OCI-LY3 (cell line): ENCODE measurements around the gene GSTA2.

Experiments used
- H2AFZ ChIP-seq: fragments of 200-600, 300-600 bp; shearing (Covaris generic); 2 replicates; pipeline ENCODE4 v1.6.0; 2014; ENCODE audit warnings: antibody characterized with exemption, low read depth, low read length
- H3K27ac ChIP-seq: fragments of 200-600, 300-600 bp; sonication (generic); 2 replicates; pipeline ENCODE4 v1.5.1; 2014; ENCODE audit warnings: mild to moderate bottlenecking, low read length, moderate library complexity, mixed read lengths
- H3K27me3 ChIP-seq: fragments of 200-600, 300-600 bp; sonication (generic); 2 replicates; pipeline ENCODE4 v1.6.1; 2014; ENCODE audit warnings: low read depth, low read length, mixed read lengths
- H3K36me3 ChIP-seq: fragments of 200-600, 300-600 bp; sonication (generic); replicated peaks from 2 replicates; pipeline ENCODE3; 2014; ENCODE audit warnings: low read depth, low read length, mixed read lengths
- H3K4me1 ChIP-seq: fragments of 300-600, 200-600 bp; sonication (generic); 2 replicates; pipeline ENCODE4 v1.6.1; 2014; ENCODE audit warnings: low read length, mixed read lengths
- H3K4me2 ChIP-seq: fragments of 200-600, 300-600 bp; sonication (generic); 2 replicates; pipeline ENCODE4 v1.6.1; 2014; ENCODE audit warnings: low read length, mixed read lengths
- H3K4me3 ChIP-seq: fragments of 300-600, 200-600 bp; sonication (generic); 2 replicates; pipeline ENCODE4 v1.5.1; 2014; ENCODE audit warnings: antibody characterized with exemption, mild to moderate bottlenecking, low read length, moderate library complexity
- H3K79me2 ChIP-seq: fragments of 300-600, 200-600 bp; shearing (Covaris generic); 2 replicates; pipeline ENCODE4 v1.6.1; 2014; ENCODE audit warnings: mild to moderate bottlenecking, low read length, mixed read lengths
- H3K9ac ChIP-seq: fragments of 300-600, 200-600 bp; shearing (Covaris generic); 2 replicates; pipeline ENCODE4 v1.6.0; 2014; ENCODE audit warnings: mild to moderate bottlenecking, low read length, moderate library complexity
- H3K9me3 ChIP-seq: fragments of 200-600, 300-600 bp; shearing (Covaris generic); 2 replicates; pipeline ENCODE4 v1.6.1; 2014; ENCODE audit warnings: low read length, mixed read lengths; ENCODE audit not compliant: insufficient read depth
- H4K20me1 ChIP-seq: fragments of 200-600, 300-600 bp; sonication (generic); 2 replicates; pipeline ENCODE4 v1.6.1; 2016; ENCODE audit warnings: low read length, mixed read lengths; ENCODE audit not compliant: insufficient read depth
- EZH2phosphoT487 ChIP-seq: fragments of 200-600 bp; shearing (Covaris generic); IDR thresholded peaks from 2 replicates; pipeline ENCODE4 v1.6.1; 2018; ENCODE audit warnings: antibody characterized with exemption, mixed run types, low read depth
- TF ChIP-seq, protein P1 (sequence below): fragments of 200-600, 300-600 bp; sonication (generic); IDR thresholded peaks from 2 replicates; pipeline ENCODE4 v1.5.1; 2014; ENCODE audit warnings: antibody characterized with exemption, low read length, low read depth

The GSTA2 gene

DNA sequence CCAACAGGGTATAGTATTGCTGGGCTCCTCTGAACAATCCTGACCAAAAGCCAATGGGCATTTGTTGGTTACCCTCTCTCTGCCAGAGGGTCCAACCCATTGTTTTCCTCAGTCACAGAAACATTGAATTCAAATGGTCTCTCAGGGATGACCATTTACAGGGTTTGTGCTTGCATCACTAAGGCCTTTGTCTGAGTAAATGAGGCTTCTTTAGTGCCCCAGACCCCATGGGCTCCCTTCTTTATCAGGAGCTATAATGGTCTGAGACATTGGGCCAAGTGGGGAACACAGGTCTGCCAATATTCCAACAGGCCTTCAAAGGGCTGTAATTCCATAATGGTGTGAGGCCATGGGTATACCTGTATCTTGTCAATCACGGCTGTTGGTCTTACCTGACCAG, 27.1 kb downstream of the GSTA2 start:
- Histone ChIP-seq H3K9me3 (no peaks in the 10 kb centered on the region), H2AFZ (no peak overlapping the region), H3K4me3 (no peak overlapping the region), H3K27ac (no peak overlapping the region), H3K36me3 (no peaks in the 10 kb centered on the region), H3K4me2 (no peak overlapping the region), H3K4me1 (peaks cover 5% of the 10 kb centered on the region; the same call in 1 of the 2 replicates), H3K9ac (no peak overlapping the region), H3K27me3 (no peaks in the 10 kb centered on the region), H4K20me1 (no peaks in the 10 kb centered on the region), H3K79me2 (no peaks in the 10 kb centered on the region)
- TF ChIP-seq, protein P1, sequence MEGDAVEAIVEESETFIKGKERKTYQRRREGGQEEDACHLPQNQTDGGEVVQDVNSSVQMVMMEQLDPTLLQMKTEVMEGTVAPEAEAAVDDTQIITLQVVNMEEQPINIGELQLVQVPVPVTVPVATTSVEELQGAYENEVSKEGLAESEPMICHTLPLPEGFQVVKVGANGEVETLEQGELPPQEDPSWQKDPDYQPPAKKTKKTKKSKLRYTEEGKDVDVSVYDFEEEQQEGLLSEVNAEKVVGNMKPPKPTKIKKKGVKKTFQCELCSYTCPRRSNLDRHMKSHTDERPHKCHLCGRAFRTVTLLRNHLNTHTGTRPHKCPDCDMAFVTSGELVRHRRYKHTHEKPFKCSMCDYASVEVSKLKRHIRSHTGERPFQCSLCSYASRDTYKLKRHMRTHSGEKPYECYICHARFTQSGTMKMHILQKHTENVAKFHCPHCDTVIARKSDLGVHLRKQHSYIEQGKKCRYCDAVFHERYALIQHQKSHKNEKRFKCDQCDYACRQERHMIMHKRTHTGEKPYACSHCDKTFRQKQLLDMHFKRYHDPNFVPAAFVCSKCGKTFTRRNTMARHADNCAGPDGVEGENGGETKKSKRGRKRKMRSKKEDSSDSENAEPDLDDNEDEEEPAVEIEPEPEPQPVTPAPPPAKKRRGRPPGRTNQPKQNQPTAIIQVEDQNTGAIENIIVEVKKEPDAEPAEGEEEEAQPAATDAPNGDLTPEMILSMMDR: no peak
- no peak for TF ChIP-seq EZH2phosphoT487

- no peak overlapping the region for H3K4me2 ChIP-seq
- no peak overlapping the region for H3K9ac ChIP-seq
- no peak overlapping the region for H3K27ac ChIP-seq
- H3K4me1 ChIP-seq: peaks cover 4% of the 10 kb centered on the region; the same call in 1 of the 2 replicates
- H3K9me3 ChIP-seq: no peaks in the 10 kb centered on the region
- no peak for TF ChIP-seq EZH2phosphoT487
- TF ChIP-seq, protein P1: no peak
- H3K27me3 ChIP-seq: no peaks in the 10 kb centered on the region
- no peak overlapping the region for H2AFZ ChIP-seq
- no peaks in the 10 kb centered on the region for H3K36me3 ChIP-seq
- H4K20me1 ChIP-seq: no peaks in the 10 kb centered on the region
- H3K79me2 ChIP-seq: no peaks in the 10 kb centered on the region
- H3K4me3 ChIP-seq: no peak overlapping the region
Observed at GRCh38 chr6:52735071-52735470, 28.2 kb downstream of the GSTA2 start.

DNA sequence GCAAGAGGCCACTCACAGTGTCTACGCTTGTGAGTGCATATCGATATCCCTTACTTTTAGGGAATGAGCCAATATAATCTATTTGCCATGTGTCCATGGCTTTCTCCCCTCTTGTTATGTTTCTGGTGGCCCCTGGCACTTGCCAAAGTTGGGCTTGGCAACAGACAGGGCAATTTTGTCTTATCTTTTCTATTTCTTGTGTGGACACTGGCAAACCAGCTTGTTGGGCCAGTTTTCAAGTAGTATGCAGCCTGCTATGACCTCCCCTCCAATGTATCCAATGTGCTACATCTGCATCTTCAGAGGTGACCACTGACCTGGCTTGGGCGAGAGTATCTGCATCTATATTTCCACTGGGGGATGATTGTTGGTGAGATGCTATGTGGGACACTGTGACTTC, 29.2 kb downstream of the GSTA2 start:
- no peak overlapping the region for H3K4me3 ChIP-seq
- H3K4me1 ChIP-seq: no peaks in the 10 kb centered on the region
- H3K4me2 ChIP-seq: no peak overlapping the region
- H3K9me3 ChIP-seq: no peaks in the 10 kb centered on the region
- no peak overlapping the region for H3K9ac ChIP-seq
- TF ChIP-seq, protein P1: no peak
- no peak for TF ChIP-seq EZH2phosphoT487
- no peak overlapping the region for H2AFZ ChIP-seq
- H3K27ac ChIP-seq: no peak overlapping the region
- H3K79me2 ChIP-seq: no peaks in the 10 kb centered on the region
- no peaks in the 10 kb centered on the region for H3K36me3 ChIP-seq
- no peaks in the 10 kb centered on the region for H3K27me3 ChIP-seq
- no peaks in the 10 kb centered on the region for H4K20me1 ChIP-seq

GRCh38 chr6:52733172-52733571, 30.1 kb downstream of the GSTA2 start:
- no peak for TF ChIP-seq EZH2phosphoT487
- TF ChIP-seq, protein P1: no peak
- no peak overlapping the region for H3K27ac ChIP-seq

More at GRCh38 chr6:52733172-52733571, 30.1 kb downstream of the GSTA2 start:
- Histone ChIP-seq H3K36me3 (no peaks in the 10 kb centered on the region), H4K20me1 (no peaks in the 10 kb centered on the region), H3K4me2 (no peak overlapping the region), H3K4me1 (no peaks in the 10 kb centered on the region), H3K9me3 (no peaks in the 10 kb centered on the region), H3K9ac (no peak overlapping the region), H3K4me3 (no peak overlapping the region), H3K79me2 (no peaks in the 10 kb centered on the region), H2AFZ (no peak overlapping the region), H3K27me3 (no peaks in the 10 kb centered on the region)
